Neutrophil (primary cell): Measurements from ENCODE around the gene STIL.
"Not testable (repeated sequence)": the region's sequence is repeated elsewhere in the genome, so short reads cannot be mapped to it uniquely, and the experiment has no call there.

Source experiments
- H3K27ac ChIP-seq: fragments of 200-600 bp; sonication (generic); 2 replicates; pipeline ENCODE4 v1.5.1; 2016; ENCODE audit warnings: mild to moderate bottlenecking, moderate library complexity
- H3K27me3 ChIP-seq: fragments of 200-600 bp; sonication (generic); 2 replicates; pipeline ENCODE4 v1.6.0; 2016; ENCODE audit warnings: mild to moderate bottlenecking
- H3K36me3 ChIP-seq: fragments of 200-600 bp; sonication (generic); 2 replicates; pipeline ENCODE4 v1.5.1; 2017
- H3K4me1 ChIP-seq, 2 experiments: fragments of 200-600 bp in 1 of 2; sonication (generic) in 1 of 2; 1 replicate in 1 of 2; 2 replicates in 1 of 2; pipeline versions ENCODE4 v1.5.1 to v1.6.1; 2013 to 2016; ENCODE audit warnings: low read depth in 1 of 2, low read length in 1 of 2, mild to moderate bottlenecking in 1 of 2, moderate library complexity in 1 of 2; ENCODE audit not compliant: control insufficient read depth in 1 of 2, insufficient read depth in 1 of 2
- H3K4me3 ChIP-seq, 2 experiments: fragments of 200-600 bp in 1 of 2; sonication (generic) in 1 of 2; 1 replicate in 1 of 2; 2 replicates in 1 of 2; pipeline ENCODE4 v1.5.1; 2013 to 2016; ENCODE audit warnings: low read depth in 1 of 2, low read length in 1 of 2, mild to moderate bottlenecking in 1 of 2, moderate library complexity in 1 of 2
- H3K9me3 ChIP-seq: fragments of 200-600 bp; sonication (generic); 2 replicates; pipeline ENCODE4 v1.5.1; 2016
- CTCF ChIP-seq: fragments of 200-600 bp; sonication (generic); IDR thresholded peaks from 2 replicates; pipeline ENCODE4 v1.5.1; 2016; ENCODE audit warnings: antibody characterized with exemption

STIL gene

GRCh38 chr1:47328992-47329391 lies 15.0 kb upstream of the STIL start:
- Histone ChIP-seq H3K27ac (no peak overlapping the region), H3K36me3 (no peaks in the 10 kb centered on the region), H3K9me3 (no peaks in the 10 kb centered on the region), H3K27me3 (no peaks in the 10 kb centered on the region), H3K4me3 (no peak overlapping the region), H3K4me1 (peaks cover 7 to 9% of the 10 kb centered on the region in 2 experiments)
- no peak for TF ChIP-seq CTCF

- TF ChIP-seq CTCF = no peak
- Histone ChIP-seq H3K36me3 (no peaks in the 10 kb centered on the region), H3K9me3 (no peaks in the 10 kb centered on the region), H3K4me3 (no peak overlapping the region), H3K27ac (no peak overlapping the region), H3K4me1 (no peaks in the 10 kb centered on the region), H3K27me3 (no peaks in the 10 kb centered on the region)
These were observed 12.3 kb upstream of the STIL start for GRCh38 chr1:47326271-47326670.

GRCh38 chr1:47325528-47325927 lies 11.6 kb upstream of the STIL start:
- H3K4me1 ChIP-seq = no peaks in the 10 kb centered on the region
- no peak overlapping the region for H3K27ac ChIP-seq
- no peaks in the 10 kb centered on the region for H3K9me3 ChIP-seq
- no peaks in the 10 kb centered on the region for H3K27me3 ChIP-seq
- H3K4me3 ChIP-seq = no peak overlapping the region
- TF ChIP-seq CTCF = no peak
- H3K36me3 ChIP-seq = no peaks in the 10 kb centered on the region

GRCh38 chr1:47324682-47325081 lies 10.7 kb upstream of the STIL start:
- H3K27me3 ChIP-seq = no peaks in the 10 kb centered on the region
- no peak overlapping the region for H3K27ac ChIP-seq
- no peak overlapping the region for H3K4me3 ChIP-seq
- no peaks in the 10 kb centered on the region for H3K9me3 ChIP-seq
- H3K36me3 ChIP-seq = no peaks in the 10 kb centered on the region
- H3K4me1 ChIP-seq = no peaks in the 10 kb centered on the region
- TF ChIP-seq CTCF = no peak

- no peak overlapping the region for H3K4me3 ChIP-seq
- no peak for TF ChIP-seq CTCF
- H3K4me1 ChIP-seq = no peaks in the 10 kb centered on the region
- H3K27ac ChIP-seq = no peak overlapping the region
- no peaks in the 10 kb centered on the region for H3K27me3 ChIP-seq
- no peaks in the 10 kb centered on the region for H3K36me3 ChIP-seq
- H3K9me3 ChIP-seq = no peaks in the 10 kb centered on the region
These were observed 9.7 kb upstream of the STIL start for GRCh38 chr1:47323599-47324031.

- H3K4me3 ChIP-seq, H3K36me3 ChIP-seq, H3K9me3 ChIP-seq, H3K27ac ChIP-seq, H3K27me3 ChIP-seq, H3K4me1 ChIP-seq: not testable (repeated sequence)
These were observed 6.0 kb upstream of the STIL start for GRCh38 chr1:47319968-47320367.
